G401 (cell line): Measurements from ENCODE around the gene PRRX1. TPM values are rescaled to one million over a fixed set of nuclear protein-coding genes. Genes with fewer than 3 reads are reported as not detected.

ENCODE experiments used
- DNase-seq: peaks from one replicate; pipeline ENCODE4 v3.0.0-alpha.2; 2015; ENCODE audit warnings: low spot score
- in situ Hi-C: cut with HindIII; loops from 2 replicates; pipeline ENCODE4 v1.10.0; 2016; ENCODE audit warnings: low sequenced_read_pairs, mixed read lengths
- total RNA-seq: library from RNA; depleted of rRNA; stranded (reverse); fragments of >200 nt; shearing (Covaris generic); gene quantifications from 2 replicates; pipeline ENCODE4 v1.2.3, GENCODE V29; 2014

The PRRX1 gene
- total RNA-seq, 1 experiment from 2014 or later: 2.6 TPM

DNA sequence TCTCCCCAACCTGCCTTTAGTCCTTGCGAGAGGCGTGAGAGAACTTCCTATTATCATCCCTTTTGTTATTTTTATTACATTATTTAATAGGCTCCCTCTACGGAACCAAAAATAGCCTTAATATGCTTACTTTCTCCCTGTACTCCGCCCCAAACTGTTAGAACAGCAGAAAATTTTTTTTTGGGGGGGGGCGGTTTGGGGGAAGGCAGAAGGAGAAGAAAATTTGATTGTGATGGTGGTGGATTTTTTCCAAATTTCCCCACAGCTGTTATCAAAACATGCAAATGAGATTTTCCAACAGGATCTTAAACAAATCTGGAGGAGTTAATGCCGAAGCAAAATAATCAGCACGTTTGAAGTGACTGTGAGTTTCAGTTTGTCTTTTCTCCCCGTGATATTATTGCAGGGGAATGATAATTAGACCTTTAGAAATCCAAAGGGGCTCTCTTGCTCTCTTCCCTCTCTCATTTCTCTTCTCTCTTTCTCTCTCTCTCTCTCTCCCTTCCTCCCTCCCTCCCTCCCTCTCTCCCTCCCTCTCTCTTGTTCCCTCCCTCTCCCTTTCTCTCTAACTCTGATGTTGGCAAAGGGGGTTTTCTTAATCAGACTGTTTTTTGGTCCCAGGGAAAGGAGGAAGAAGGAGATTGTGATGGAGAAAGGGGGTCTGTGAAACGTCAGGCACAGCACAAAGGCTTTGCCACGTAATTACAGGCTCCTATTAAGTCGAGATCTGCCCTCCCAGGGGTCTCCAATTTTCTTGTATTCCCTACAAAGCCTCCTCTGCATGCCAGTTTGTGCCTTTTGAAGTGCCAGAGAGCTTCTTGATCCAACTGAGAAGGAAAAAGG is 1.1 kb upstream of the PRRX1 start:
- DNase-seq: no peak
- in situ Hi-C loops: no loop called here

DNA sequence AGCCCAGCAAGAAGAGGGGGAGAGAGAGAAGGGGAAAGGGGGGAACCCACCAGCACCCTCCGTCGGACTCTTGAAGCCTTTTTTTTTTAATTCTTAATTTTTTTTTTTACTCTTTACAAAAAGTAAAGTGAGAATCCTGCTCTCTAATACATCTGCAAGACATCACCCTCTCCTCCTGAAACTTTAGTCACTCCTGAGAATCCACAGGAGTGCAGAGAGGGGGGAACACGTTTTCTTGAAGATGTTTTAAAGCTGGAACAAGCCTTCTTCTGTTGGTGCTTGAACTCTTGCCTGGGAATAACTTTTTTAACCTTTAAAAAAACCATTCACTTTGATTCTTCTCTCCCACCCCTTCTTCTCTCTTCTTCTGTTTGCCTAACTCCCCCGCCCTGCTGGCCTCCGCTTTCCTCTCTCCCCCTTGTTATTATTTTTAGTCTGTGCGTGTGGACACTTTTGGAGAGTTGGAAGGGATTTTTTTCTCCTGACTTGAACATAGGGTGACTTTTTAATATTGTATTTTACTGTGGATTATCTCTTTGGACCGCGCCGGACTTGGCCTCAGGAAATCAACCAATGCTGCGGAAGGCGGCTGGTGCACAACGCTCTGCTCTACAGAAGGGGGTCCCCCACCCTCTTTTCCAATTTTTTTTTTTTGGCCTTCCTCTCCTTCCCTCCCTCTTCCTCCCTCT is 383 bp upstream of the PRRX1 start:
- in situ Hi-C loops: no loop called here

DNA sequence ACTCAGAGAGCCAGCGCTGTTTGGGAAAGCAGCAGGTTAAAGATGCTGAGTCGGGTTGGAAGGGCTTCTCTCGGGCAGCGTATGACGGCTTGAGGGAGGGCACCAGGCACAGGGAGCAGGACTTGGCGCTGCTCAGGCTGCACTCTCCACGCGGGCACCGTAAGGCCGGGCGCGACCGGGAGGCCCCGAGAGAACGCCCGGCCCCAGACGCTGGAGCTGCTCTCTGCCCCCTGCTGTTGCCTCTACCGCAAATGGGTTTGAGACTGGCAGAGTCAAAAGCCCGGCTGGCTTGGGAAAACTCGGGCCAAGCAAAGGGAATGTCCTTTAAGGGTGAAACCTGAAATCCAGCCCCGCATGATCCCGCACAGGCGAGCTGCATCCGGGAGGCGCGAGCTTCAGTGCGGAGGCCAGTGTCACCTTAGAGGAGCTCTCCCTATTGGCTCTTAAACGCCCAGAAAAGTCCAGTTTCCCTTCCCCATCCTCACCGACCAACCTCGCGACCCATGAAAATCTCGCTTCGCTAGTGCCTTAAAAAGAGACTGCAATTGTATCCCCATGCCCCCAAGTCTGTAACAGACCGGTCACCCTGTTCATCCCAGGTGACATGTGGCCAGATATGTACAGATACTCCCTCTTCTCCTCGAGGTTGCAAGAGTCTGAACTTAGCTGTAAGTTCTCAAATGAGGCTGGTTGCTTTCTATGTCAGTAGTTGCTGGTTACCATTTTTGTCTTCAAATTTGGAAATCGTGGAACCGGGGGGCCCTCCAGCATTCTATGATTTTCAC is 1.1 kb downstream of the PRRX1 start:
- DNase-seq: no peak
- in situ Hi-C loops: no loop called here

More for the DNA sequence above, 383 bp upstream of the PRRX1 start:
- DNase-seq: no peak

DNA sequence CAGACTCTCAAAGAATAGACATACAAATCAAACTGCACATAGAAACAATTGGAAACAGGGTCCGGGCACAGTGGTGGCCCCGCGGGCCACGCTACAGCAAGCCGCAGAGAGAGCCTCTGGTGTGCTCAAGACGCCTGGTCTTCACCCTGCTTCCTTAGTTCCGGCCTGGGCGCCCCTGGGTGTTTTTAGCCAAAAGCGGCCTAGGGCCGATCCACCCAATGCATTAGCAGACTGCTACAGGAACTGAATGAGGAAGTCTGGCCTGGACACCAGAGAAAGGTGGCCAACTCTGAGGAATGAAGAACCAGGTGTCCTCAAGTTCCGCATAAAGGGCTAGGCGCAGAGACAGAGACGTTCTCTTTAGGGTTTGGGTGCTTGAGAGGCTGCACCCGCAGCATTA is 1.7 kb downstream of the PRRX1 start:
- DNase-seq: no peak
- in situ Hi-C loops: no loop called here

DNA sequence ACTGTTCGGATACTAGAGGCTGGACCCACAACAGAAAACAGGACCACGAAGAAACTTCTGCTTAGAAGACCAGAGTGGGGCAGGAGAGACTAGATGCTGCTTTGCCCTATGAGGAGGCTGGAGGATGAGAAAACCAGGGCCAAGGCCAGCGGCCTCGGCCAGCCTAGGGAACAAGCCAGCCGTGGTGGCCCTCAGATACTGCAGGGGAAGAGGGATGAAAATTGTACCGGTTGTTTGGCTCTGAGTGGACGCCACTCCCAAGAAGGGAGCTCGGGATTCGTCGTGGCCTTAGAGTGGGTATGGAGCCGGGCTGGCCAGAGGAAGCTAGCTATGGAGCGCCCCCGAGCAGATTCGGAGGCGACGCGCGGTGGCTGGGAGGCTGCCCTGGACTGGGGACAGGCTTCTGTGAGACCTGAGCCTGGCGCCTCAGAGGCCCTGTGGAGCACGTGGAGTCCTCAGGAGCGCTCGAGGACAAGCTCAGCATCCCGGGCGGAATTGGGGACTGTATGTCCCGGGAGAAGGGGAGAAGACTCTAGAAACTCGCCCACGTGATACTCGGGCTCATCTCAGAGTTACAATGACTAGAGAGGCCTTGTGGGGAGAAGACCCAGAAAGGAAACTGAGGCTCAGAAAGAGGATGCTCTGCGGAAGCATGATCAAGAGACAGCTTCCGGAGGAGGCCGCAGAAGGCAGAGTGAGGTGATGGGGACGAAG is 2.8 kb downstream of the PRRX1 start:
- in situ Hi-C loops: no loop called here
- no peak for DNase-seq

DNA sequence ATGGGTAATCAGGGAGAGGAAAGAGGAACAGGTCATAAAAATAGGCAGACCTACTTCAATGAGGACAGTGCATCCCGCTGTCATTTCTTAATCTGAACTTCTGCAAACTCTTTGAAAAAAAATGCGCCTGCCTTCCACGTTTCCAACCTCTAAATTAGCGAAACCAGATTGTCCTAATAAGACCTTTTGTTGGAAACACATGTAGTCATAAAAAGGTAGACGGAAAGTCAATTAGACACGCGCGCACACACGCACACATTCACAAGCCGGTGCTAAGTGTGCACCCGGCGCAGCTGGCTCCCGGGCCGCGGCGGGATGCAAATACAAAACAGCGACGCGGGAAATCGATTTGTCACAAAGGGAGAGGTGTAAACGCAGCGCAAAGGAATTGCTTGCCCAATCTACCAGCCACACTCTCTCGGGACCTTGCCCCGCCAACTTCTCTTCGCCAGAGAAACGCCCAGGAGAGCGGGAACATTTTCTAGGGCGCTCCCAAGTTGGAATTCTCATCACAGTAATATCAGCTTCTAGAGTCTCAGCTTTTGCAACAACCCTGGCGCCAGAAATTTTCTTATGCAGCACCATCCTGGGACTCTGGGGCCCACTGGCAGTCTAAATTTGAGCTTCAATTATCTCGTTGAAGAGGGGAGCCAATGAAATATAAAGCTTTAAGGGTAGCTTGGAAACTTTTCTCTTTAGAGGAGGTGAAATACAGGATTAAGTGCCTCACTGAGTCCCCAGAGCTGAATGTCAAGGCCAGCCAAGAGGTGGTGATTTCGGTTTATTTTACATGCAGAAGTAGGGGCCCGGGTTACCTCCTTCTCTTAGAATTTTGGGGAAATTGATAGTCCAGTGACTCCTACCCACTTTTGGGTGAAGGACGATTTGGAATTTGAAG is 4.5 kb downstream of the PRRX1 start:
- in situ Hi-C loops: no loop called here
- DNase-seq: no peak

DNA sequence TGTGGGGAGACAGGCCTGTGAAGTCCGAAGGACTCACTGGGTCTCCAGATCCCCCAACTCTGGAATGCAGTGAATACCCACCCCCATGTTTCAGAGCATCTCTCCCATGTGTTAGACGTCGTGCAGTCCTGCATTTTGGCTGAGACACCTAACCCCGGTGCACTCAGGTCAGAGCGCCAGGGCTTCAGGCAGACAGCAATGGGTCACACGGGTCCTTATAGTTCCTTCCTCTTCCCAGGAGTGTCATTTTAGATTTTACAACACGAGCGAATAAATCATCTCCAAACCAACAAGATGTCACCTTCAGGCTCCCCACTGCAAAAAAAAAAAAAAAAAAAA is 5.1 kb downstream of the PRRX1 start:
- no peak for DNase-seq
- in situ Hi-C loops: no loop called here

DNA sequence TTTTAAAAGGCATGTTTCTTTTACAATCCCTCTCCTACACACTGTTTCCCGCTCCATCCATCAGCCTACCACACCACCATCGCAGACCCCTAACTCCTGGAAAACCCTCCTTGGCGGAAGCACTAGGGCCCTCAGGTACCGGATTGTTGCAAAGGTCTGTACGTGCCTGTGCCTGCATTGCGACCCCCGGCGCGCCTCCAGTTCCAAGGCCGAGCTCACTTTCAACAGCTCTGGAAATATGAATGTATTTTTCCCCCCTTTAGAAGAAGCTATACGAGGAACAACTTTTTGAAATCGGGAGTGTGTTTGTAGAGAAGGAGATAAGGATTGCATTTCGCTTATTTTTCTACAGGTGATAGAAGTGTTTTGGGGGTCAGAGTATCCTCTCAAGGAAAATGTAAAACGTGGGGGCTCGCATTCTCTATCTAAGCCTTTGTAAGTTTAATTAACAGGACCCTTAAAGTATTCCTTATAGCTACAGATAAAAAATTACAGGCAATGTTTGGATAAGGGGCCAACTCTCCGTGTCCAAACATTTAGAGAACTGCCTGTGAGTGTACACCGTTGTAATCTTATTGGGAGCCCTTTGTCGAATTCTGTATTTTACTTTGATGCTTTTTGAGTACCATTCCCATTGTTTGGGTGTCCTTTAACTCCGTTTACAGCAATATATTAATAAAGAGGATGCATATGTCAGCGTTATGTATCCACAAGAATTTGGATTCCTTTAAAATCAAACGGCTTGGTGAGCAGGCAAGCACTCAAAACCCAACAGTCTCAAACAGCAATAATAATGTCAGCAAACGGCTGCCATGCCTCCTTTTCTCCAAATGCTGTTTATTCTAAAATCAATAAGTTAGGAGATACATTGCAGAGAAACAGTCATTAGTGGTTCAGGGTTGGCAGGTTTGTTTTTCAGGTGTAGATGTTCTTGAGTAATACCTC is 5.9 kb downstream of the PRRX1 start:
- in situ Hi-C loops: no loop called here

DNA sequence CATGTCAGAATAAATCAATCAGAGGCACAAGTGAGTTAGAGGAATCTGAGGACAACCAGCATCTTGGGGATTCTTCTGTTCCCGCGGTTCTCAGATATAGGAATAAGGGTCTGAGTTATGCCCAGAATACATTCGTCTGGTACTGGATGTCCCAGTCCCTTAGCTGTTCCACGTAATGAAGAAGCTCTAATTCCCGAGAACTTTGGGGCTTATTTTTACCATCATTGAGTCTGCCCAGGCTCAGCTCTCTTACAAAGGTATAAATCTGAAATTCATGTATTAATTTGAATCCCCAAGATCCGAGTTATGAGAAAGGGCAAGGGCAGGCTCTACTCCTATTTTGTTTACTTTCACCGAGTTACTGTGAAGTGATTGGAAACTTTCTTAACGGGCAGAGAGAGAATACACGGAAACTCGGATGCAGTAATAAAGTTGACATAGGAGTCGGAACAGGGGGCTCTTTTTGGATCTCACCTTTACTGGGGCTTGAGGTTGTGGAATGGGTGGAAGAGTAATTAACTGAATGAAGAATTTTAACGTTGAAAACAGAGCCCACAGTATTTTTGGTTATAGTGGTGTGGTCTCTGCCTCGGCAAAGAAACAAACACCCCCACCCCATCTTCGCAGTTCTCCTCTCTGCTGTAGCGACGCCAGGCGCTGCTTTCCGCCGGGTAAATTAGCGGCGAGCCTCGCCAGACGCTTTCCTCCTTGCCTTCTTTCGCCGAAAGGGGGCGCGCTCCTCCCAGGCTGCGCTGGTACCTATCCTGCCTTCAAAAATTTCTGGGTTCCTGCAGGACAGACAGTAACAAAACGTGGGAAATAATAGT is 7.1 kb downstream of the PRRX1 start:
- in situ Hi-C loops: no loop called here
- DNase-seq: no peak

More for the DNA sequence above, 5.9 kb downstream of the PRRX1 start:
- DNase-seq: no peak

DNA sequence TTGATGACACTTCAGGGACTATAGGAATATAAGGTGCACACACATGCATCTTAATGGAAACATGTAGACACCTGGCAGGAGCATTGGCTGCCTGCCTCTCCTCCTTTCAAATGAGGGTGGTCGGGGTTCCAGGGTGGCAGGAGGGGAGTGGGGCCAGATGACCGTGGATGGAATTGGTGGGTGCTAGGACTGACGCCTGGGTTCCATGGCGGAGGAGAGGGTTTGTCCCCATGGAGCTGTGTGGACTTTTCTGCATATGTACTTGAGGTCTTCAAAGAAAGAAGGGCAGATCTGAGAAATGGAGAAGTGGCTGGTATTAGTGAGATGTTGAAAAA is 7.7 kb downstream of the PRRX1 start:
- in situ Hi-C loops: no loop called here

DNA sequence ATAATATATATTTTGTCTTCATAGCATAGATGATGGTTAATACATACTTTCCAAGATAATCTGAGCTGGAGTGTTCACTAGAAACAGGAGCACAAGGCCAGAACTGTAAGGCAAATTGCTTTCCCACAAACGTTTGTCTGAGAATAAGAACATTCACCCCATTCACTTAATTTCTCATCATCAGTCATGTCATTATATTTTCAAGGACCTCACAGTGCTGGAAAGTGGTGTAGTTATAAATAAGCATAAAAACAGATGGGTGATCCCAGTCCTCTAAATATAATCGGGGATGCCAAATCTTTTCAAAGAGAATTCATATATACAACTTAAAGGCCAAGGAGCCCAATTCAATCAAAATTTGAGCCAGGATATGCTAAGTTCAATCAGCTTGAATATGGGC is 8.4 kb downstream of the PRRX1 start:
- in situ Hi-C loops: no loop called here
- DNase-seq: no peak

More for the DNA sequence above, 7.7 kb downstream of the PRRX1 start:
- no peak for DNase-seq

DNA sequence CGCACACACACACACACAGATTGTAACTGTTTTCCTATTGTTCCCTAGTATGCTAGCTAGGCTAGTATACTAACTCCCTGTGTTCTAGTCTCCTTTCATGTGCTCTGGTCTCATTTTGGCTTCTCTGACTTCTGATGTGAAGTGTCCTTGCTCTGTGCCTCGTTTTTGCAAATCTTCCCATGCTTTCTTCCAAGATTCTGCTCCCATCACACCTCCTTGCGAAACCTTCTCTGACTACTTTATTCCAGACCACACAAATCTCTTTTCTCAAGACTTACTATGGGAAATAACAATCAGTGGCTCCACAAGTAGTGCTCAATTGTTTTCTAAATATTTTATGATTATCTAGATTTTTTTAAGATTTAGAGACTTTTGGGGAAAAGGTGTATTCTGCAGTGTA is 10.3 kb downstream of the PRRX1 start:
- in situ Hi-C loops: no loop called here
- DNase-seq: no peak

DNA sequence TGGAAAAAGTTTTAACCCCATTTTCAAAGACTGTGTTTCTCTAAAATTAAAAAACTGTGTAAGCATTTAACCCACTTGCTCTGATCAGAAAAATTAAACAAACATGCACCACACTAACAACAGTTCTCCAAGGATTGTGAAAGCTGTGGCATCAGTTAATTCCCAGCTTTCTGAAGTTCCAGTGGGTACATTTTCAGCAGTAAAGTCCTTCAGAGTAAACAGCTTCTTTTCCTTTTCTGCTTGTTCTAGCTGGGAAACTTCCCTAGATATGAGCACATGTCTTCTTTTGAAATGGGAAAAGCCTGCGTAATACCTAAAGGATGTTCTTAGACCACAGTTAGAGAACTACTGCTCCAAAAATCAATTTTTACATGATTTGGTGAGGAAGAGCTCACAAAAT is 11.1 kb downstream of the PRRX1 start:
- in situ Hi-C loops: no loop called here
- no peak for DNase-seq

DNA sequence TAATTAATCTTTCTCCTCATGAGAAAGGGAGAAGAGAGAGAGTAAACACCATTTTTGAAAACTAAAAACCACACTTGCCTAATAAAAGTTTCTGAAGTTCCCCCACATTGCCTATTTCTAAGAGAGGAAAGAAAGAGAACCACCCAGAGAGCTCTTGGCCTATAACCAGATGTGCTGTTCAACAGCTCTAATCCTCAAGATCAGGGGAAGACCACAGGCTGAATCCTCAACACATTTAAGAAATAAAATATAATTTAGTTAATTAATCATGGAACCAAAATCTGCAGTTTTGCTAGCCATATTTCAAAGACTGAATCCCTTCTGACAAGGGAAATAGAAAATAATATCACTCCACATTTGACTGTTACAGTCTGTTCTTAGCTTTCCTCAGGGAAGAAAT is 11.9 kb downstream of the PRRX1 start:
- in situ Hi-C loops: no loop called here
- DNase-seq: no peak

DNA sequence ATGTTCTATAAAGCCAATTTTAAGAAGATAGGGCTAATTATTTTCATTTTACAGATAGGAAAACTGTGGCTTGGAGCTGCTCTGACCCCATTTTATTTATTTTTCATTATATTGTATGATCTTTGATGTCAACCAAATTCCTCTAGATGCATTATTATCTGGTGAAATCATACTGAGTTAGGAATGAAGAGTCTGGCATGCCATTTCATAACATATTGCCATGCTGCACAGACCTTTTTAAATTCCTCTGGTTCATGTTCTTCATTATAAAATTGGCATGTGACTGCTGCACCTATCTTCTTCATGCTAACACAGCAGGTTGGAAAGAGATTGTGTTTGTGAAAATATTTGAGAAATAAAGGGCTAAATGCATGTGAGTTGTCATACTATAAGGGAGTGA is 12.7 kb downstream of the PRRX1 start:
- DNase-seq: no peak
- in situ Hi-C loops: no loop called here

DNA sequence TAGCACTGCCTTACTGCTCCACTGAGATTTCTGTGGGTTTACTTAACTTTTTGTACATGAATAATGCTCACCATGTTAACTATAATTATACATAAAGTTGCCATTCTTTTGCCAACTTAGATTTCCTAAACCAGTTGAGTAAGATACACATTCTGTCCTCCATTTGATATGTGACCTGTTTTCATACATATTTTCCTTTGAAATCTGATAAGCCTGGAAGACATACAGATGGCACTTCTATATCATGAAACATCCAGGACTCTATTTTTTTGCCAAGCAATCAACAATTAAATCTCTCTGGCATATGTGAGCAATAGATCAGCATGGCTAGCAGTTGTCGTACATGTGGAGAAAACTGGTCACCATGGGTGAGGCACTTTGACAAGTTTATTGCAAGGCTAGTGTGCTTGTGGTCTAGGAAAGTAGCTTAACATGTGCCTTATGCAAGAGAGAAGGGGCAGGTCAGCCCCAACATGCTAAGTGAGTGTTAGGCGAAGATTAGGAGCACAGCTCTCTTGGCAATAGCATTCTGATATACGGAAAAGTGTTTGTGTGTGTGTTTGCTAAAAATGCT is 14.2 kb downstream of the PRRX1 start:
- in situ Hi-C loops: no loop called here
- no peak for DNase-seq

DNA sequence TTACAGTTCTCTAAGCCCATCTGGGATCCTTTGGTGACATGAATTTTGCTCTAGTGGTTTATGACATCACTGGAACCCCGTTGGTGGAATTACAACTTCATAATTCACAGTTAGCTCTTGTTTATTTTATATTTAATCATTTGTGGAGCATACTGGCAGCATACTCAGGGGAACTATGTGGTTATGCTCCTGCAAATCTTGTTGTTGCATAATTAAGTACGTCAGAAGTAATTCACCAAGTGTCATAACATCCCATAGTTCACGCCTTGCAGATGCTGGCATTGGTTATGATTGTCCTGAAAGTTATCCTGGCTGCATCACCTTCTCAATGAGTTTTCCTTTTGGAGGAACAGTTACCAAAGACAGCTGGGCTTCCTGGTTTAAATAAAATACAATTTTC is 16.5 kb downstream of the PRRX1 start:
- in situ Hi-C loops: no loop called here
- DNase-seq: no peak
